Stimulated activated CD4-positive, alpha-beta T cell treated with anti-CD3 and anti-CD28 coated beads, Interleukin-15, amount 100 ng/mL, for 24 hours (primary cell): ENCODE data around the gene TNFRSF18.

ENCODE experiments used
- DNase-seq: peaks from one replicate; pipeline ENCODE4 v3.0.0-alpha.2; 2020

The TNFRSF18 gene

GRCh38 chr1:1162597-1163537 lies 43.5 kb downstream of the TNFRSF18 start:
- no peak for DNase-seq

- DNase-seq: no peak
Measured at GRCh38 chr1:1161683-1162079, 44.7 kb downstream of the TNFRSF18 start.

- DNase-seq: no peak
Measured at GRCh38 chr1:1161078-1161682, 45.2 kb downstream of the TNFRSF18 start.

- DNase-seq: no peak
Measured at GRCh38 chr1:1160281-1160930, 46.0 kb downstream of the TNFRSF18 start.

- DNase-seq: peak; percentile 37
Measured at GRCh38 chr1:1157914-1158710, 48.3 kb downstream of the TNFRSF18 start.

GRCh38 chr1:1157426-1157913 lies 48.9 kb downstream of the TNFRSF18 start:
- peak; percentile 85 for DNase-seq

GRCh38 chr1:1157033-1157365 lies 49.4 kb downstream of the TNFRSF18 start:
- DNase-seq: no peak

- no peak for DNase-seq
Measured at GRCh38 chr1:1156140-1157032, 50.0 kb downstream of the TNFRSF18 start.

GRCh38 chr1:1155258-1155657 lies 51.1 kb downstream of the TNFRSF18 start:
- DNase-seq: no peak

- DNase-seq: no peak
Measured at GRCh38 chr1:1153874-1154273, 52.5 kb downstream of the TNFRSF18 start.
